NB4 (cell line): Measurements from ENCODE around the gene SHISA5.

Experiments used
- DNase-seq: peaks from one replicate; pipeline ENCODE4 v3.0.0; 2010; ENCODE audit warnings: low read depth
- H3K4me3 ChIP-seq: one replicate; pipeline ENCODE4 v1.5.1; 2011; ENCODE audit warnings: mild to moderate bottlenecking, low read depth, low read length, moderate library complexity
- CTCF ChIP-seq: IDR thresholded peaks from one replicate; pipeline ENCODE4 v1.5.1; 2012; ENCODE audit warnings: low read depth, low read length
- MAX ChIP-seq: IDR thresholded peaks from 2 replicates; pipeline ENCODE4 v1.6.1; 2011; ENCODE audit warnings: low read depth, low read length
- MYC ChIP-seq: IDR thresholded peaks from 2 replicates; pipeline ENCODE4 v1.6.1; 2011; ENCODE audit warnings: low read depth, low read length
- POLR2A ChIP-seq: IDR thresholded peaks from 2 replicates; pipeline ENCODE4 v1.6.1; 2011; ENCODE audit warnings: mild to moderate bottlenecking; ENCODE audit not compliant: insufficient read length; ENCODE audit errors: extremely low read depth

The SHISA5 gene

GRCh38 chr3:48524970-48525369 is 21.0 kb upstream of the SHISA5 start:
- TF ChIP-seq POLR2A = no peak
- TF ChIP-seq MAX = no peak
- no peak for TF ChIP-seq MYC
- no peak for TF ChIP-seq CTCF
- H3K4me3 ChIP-seq = no peak overlapping the region
- no peak for DNase-seq

GRCh38 chr3:48521635-48522034 is 17.7 kb upstream of the SHISA5 start:
- no peak for DNase-seq
- no peak overlapping the region for H3K4me3 ChIP-seq
- no peak for TF ChIP-seq POLR2A
- no peak for TF ChIP-seq CTCF
- no peak for TF ChIP-seq MYC
- no peak for TF ChIP-seq MAX

GRCh38 chr3:48519277-48519643 is 15.3 kb upstream of the SHISA5 start:
- no peak for DNase-seq
- no peak for TF ChIP-seq MAX
- TF ChIP-seq POLR2A = no peak
- TF ChIP-seq CTCF = no peak
- TF ChIP-seq MYC = no peak
- no peak overlapping the region for H3K4me3 ChIP-seq

- DNase-seq = no peak
- TF ChIP-seq MAX (no peak), POLR2A (no peak), MYC (no peak), CTCF (no peak)
- H3K4me3 ChIP-seq = no peak overlapping the region
Measured at GRCh38 chr3:48518638-48519276, 14.8 kb upstream of the SHISA5 start.

GRCh38 chr3:48518069-48518468 is 14.1 kb upstream of the SHISA5 start:
- DNase-seq = no peak
- no peak overlapping the region for H3K4me3 ChIP-seq
- TF ChIP-seq POLR2A (no peak), MYC (no peak), CTCF (no peak), MAX (no peak)

- H3K4me3 ChIP-seq = no peak overlapping the region
- no peak for TF ChIP-seq MYC
- no peak for TF ChIP-seq CTCF
- TF ChIP-seq MAX = no peak
- TF ChIP-seq POLR2A = no peak
- DNase-seq = no peak
Measured at GRCh38 chr3:48516571-48516970, 12.6 kb upstream of the SHISA5 start.
